ENCODE results near the gene ZDHHC5. TPM values are rescaled to one million over a fixed set of nuclear protein-coding genes. Genes with fewer than 3 reads are reported as not detected.

Gene ZDHHC5
- total and polyA plus RNA-seq, 2 of the 13 experiments (the other 11 are each of a cell fraction or from before 2014, with no cell fraction given): 26.6 to 34.0 TPM

- TF ChIP-seq, protein P1, sequence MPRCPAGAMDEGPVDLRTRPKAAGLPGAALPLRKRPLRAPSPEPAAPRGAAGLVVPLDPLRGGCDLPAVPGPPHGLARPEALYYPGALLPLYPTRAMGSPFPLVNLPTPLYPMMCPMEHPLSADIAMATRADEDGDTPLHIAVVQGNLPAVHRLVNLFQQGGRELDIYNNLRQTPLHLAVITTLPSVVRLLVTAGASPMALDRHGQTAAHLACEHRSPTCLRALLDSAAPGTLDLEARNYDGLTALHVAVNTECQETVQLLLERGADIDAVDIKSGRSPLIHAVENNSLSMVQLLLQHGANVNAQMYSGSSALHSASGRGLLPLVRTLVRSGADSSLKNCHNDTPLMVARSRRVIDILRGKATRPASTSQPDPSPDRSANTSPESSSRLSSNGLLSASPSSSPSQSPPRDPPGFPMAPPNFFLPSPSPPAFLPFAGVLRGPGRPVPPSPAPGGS (CRISPR knock-in tag; IDR thresholded peaks at IDR 0.05): no peak
- TF ChIP-seq NFKBIZ (CRISPR knock-in tag; IDR thresholded peaks at IDR 0.05): no peak
- peak; percentile 68 for TF ChIP-seq TEAD3 (CRISPR knock-in tag; optimal IDR thresholded peaks at IDR 0.05; ENCODE audit: borderline replicate concordance)
- 0 out of 2 replicates have a peak, but pooled peaks have one; percentile 39 for TF ChIP-seq ZBTB37 (CRISPR knock-in tag; IDR thresholded peaks at IDR 0.05)
- TF ChIP-seq ZNF597 (CRISPR knock-in tag; IDR thresholded peaks at IDR 0.05): no peak
- TF ChIP-seq KAT2B (IDR thresholded peaks at IDR 0.05; ENCODE audit: borderline replicate concordance, low read depth, low read length): no peak
- TF ChIP-seq, protein P2, sequence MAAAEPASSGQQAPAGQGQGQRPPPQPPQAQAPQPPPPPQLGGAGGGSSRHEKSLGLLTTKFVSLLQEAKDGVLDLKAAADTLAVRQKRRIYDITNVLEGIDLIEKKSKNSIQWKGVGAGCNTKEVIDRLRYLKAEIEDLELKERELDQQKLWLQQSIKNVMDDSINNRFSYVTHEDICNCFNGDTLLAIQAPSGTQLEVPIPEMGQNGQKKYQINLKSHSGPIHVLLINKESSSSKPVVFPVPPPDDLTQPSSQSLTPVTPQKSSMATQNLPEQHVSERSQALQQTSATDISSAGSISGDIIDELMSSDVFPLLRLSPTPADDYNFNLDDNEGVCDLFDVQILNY (CRISPR knock-in tag; conservative IDR thresholded peaks at IDR 0.05): no peak
- TF ChIP-seq ZSCAN25 (CRISPR knock-in tag; IDR thresholded peaks at IDR 0.05): no peak
- TF ChIP-seq ZNF207 (IDR thresholded peaks at IDR 0.05; ENCODE audit: borderline replicate concordance): no peak
- 0 out of 2 replicates have a peak, but pooled peaks have one; percentile 31 for TF ChIP-seq FOXA3 (CRISPR knock-in tag; IDR thresholded peaks at IDR 0.05)
- TF ChIP-seq SAFB2 (CRISPR knock-in tag; IDR thresholded peaks at IDR 0.05; ENCODE audit: borderline replicate concordance, low read depth): peak; percentile 50; the same call in 1 of the 2 replicates
- TF ChIP-seq, protein P3, sequence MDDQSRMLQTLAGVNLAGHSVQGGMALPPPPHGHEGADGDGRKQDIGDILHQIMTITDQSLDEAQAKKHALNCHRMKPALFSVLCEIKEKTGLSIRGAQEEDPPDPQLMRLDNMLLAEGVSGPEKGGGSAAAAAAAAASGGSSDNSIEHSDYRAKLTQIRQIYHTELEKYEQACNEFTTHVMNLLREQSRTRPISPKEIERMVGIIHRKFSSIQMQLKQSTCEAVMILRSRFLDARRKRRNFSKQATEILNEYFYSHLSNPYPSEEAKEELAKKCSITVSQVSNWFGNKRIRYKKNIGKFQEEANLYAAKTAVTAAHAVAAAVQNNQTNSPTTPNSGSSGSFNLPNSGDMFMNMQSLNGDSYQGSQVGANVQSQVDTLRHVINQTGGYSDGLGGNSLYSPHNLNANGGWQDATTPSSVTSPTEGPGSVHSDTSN (CRISPR knock-in tag; IDR thresholded peaks at IDR 0.05; ENCODE audit: borderline replicate concordance): no peak
- TF ChIP-seq, protein P4, sequence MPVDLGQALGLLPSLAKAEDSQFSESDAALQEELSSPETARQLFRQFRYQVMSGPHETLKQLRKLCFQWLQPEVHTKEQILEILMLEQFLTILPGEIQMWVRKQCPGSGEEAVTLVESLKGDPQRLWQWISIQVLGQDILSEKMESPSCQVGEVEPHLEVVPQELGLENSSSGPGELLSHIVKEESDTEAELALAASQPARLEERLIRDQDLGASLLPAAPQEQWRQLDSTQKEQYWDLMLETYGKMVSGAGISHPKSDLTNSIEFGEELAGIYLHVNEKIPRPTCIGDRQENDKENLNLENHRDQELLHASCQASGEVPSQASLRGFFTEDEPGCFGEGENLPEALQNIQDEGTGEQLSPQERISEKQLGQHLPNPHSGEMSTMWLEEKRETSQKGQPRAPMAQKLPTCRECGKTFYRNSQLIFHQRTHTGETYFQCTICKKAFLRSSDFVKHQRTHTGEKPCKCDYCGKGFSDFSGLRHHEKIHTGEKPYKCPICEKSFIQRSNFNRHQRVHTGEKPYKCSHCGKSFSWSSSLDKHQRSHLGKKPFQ (CRISPR knock-in tag; IDR thresholded peaks at IDR 0.05; ENCODE audit: insufficient replicate concordance): no peak
- no peak for TF ChIP-seq TGIF2 (CRISPR knock-in tag; IDR thresholded peaks at IDR 0.05)
- TF ChIP-seq SMAD3 (CRISPR knock-in tag; IDR thresholded peaks at IDR 0.05): no peak
- TF ChIP-seq ZNF687 (CRISPR knock-in tag; IDR thresholded peaks at IDR 0.05): peak; percentile 59
Measured at GRCh38 chr11:57639321-57640067, 28.4 kb upstream of the ZDHHC5 start (continued).
